CD4-positive, alpha-beta T cell treated with Interleukin-10 for 1 hour (primary cell): ENCODE data around the gene CCNF.
A peak's percentile ranks its signal among the peaks of the same experiment; 100 is the strongest.

Source experiments
- DNase-seq: peaks from one replicate; pipeline ENCODE4 v3.0.0-alpha.2; 2020

Gene CCNF

DNA sequence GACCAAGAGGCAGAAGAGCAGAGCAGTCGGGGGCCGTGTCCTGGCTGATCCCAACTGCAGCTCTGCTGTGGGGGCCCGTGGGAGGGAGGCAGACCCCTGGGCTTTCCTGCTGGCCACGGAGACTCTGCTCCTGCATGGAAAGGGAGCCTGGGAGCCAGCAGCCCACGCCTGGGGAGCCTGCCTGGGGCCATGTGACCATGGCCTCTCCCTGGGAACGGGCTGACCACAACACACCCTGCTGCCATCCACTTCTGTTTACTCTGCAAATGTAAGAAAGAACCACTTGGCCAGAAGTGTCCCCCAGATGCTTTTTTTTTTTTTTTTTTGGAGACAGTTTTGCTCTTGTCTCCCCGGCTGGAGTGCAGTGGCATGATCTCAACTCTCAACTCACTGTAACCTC is 28.7 kb downstream of the CCNF start:
- no peak for DNase-seq

DNA sequence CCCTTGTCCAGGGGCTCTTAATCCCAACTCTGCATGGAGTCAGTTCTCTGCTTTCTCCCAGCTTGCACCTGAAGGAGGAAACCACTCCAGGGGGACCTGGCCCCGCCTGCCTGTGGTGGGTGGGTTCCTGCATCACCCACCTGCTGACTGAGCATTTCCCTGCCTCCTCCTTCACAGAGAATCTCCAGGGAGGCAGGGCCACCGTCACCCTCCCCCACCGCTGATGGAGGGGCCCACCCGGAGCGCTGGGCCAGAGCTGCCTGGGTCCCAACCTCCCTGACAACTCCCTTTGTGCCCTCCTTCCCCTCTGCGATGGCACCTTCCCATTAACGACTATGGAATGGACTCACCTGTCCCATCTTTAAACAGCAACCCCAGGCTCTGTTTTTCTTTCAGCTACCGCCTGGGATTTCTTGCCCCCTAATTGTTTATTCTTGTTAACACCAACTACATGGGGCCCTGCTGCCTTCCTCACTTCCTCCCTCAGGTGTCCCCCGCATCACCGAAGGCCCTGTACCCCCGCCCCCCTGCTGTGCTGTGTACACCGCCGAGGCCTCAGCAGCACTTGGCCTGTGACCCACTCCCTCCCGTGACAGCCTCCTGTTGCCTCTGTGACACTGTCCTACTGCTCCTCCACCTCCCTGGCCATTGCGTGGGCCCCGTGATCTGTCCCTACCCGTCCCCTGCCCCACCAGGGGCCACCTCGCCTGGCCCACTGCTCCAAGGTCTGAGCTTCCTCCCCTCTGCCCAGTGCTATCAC is 29.8 kb downstream of the CCNF start:
- no peak for DNase-seq

DNA sequence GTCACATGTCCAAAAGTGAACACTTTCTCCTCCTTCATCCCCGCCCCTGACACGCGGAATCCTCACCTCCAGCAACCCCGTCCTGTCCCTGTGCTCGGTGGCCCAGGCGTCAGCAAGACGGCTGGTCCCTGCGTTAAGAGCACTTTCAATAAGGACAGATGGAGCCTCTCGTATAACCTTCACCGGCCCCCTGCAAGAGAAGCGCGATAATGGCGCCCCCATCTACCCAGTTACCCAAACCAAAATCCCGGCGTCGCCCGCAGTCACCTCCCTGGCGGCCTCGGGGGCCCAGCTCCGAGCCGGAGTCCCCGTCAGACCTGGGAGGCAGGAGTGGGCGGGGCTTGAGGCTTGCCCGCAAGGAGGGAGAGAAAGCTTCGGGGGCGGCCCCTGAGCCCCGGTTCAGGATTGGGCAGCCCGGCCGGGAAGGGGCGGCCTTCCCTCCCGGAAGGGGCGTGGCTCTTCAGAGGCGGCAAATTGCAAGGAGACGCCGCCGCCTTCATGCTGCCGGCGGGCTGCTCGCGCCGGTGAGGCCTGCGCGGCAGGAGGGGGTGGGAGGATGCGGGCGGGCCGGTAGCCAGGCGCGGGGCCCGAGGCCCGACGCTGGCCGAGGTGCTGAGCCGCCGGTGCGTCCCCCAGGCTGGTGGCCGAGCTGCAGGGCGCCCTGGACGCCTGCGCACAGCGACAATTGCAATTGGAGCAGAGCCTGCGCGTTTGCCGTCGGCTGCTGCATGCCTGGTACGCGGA is 30.6 kb downstream of the CCNF start, which contains the start of gene TEDC2:
TSS of gene TEDC2 (plus strand) at position 463 of the 744 bp plus-strand sequence. CDS start at position 499, 36 bp downstream.
- peak; percentile 97 for DNase-seq

DNA sequence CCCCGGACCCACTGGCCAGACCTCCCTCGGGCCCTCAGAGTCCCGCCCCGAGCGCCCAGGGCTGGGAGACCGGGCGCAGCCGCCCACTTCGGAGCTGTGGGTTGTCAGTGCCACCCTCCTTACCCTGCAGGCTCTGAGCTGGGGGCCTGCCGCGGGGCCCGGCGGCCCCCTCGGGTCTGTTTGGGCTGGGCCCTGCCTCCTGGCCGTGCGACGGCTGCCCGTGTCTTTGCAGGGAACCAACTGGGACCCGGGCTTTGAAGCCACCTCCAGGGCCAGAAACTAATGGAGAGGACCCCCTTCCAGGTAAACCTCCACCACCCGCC is 31.1 kb downstream of the CCNF start:
- DNase-seq: no peak

DNA sequence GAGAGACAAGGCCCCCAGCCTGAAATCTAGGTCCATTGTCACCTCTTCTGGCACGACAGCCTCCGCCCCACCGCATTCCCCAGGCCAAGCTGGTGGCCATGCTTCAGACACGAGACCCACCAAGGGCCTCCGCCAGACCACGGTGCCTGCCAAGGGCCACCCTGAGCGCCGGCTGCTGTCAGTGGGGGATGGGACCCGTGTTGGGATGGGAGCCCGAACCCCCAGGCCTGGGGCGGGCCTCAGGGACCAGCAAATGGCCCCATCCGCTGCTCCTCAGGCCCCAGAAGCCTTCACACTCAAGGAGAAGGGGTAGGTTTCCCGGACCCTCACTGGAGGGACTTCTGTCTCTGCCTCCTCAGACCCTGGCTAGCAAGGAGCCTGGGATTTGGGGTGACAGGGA is 31.7 kb downstream of the CCNF start:
- no peak for DNase-seq

DNA sequence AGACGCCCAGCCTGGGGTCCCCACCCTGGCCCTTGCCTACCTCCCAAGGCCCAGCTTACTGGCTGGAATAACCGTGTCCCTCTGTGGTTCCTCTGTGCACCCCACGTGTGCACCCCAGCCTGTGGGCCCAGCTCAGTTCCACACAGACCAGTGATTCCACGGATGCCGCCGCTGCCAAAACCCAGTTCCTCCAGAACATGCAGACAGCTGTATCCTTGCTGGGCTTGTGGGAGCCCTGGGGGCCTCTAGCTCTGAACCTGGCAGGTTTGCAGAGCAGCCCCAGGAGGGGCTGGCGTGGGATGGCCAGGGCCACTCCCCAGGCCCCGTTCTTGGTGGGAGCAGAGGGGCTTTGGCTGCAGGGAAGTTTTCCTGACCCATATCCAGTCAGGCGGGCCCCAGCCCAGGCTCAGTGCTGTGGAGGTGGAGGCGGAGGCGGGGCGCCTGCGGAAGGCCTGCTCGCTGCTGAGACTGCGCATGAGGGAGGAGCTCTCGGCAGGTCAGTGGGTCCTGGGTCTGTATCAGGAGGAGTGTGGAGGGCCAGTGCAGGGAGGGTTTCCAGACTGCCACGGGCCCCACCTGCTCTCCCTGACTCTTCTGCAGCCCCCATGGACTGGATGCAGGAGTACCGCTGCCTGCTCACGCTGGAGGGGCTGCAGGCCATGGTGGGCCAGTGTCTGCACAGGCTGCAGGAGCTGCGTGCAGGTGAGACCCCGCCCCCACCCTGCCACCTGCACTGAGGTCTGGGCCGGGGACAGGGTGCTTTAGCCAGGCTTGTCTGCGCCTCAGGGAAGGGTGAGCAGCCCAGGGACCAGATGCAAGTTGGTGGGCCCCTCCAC is 33.0 kb downstream of the CCNF start:
- no peak for DNase-seq

DNA sequence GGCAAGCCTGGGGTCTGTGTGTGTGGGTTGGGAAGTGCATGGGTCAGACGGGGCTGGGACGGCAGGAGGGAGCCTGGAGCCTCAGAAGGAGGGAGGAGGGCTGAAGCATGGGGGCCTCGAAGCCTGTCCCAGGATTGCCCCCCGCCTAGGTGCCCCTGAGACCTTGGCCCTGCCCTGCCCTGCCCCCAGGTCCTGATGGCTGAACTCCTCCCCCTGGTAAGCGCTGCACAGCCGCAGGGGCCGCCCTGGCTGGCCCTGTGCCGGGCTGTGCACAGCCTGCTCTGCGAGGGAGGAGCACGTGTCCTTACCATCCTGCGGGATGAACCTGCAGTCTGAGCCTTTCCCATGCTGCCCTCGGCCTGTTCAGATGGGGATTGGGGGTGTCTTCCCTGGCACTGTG is 35.1 kb downstream of the CCNF start:
- no peak for DNase-seq

DNA sequence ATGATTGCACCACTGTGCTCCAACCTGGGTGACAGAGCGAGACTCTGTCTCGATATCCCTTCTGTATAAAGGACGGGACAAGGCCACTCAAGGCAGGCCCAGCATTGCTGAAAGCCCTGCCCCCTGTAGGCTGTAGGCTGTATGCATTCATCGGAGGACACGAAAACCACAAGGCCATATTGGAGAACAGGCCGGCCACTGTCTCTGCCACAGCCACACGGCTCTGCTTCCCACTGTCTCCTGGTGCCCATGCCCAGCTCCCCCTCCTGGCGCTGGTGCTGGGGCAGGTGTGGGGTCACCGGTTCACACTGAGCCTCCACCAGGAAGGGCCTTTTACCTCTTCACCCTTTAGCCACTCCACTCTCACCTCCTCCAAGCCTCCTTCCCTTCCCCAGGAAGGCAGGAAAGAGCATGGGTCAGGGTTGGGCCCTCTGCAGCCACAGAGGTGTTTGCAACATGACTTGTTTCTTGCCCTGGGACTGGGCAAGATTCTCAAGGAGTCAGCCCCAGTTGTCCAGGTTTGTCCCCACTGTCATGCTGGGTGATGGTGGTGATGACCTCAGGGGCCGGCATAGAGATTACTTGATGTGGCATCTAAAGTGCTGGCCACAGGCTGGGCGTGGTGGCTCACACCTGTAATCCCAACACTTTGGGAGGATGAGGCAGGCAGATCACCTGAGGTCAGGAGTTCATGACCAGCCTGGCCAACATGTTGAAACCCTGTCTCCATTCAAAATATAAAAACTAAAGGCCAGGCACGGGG is 36.6 kb downstream of the CCNF start:
- DNase-seq: no peak

DNA sequence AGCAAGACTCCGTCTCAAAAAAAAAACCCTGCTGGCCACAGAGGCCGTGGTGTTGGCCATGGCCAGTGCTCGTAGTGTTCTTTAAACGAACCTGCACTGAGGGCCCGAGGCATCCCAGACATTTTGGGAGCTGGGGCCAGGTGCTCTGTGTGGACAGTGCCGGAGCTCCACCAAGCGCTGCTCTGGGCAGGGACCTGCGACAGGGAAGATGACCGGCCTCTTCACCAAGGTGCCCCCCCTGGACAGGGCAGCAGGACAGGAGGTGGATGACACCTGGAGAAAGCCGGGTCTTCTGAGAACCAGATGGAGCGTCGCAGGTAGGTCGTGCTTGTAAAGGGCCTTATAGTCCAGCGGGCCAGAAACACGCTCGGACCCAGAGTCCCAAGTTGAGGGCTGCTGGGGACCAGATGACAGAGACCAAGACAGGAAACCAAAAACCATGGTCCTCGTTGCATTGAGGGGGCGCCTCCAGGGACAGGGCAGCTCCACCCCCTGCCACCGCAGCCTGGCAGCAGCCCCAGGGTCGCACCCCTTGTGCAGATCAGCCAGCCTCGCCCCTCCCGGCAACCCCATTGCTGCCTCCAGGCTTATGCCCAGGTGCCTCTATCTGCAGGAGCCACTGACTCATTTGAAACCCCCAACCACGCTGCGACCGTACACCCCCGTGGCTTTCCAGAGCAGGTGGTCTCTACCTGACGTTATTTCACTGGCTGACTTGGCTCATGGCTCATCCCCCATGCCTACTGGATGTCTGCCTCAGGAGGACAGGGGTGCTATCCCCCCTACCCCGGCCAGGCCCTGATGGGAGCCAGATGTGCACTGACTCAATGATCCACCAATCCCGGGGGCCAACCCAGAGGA is 37.6 kb downstream of the CCNF start:
- no peak for DNase-seq

DNA sequence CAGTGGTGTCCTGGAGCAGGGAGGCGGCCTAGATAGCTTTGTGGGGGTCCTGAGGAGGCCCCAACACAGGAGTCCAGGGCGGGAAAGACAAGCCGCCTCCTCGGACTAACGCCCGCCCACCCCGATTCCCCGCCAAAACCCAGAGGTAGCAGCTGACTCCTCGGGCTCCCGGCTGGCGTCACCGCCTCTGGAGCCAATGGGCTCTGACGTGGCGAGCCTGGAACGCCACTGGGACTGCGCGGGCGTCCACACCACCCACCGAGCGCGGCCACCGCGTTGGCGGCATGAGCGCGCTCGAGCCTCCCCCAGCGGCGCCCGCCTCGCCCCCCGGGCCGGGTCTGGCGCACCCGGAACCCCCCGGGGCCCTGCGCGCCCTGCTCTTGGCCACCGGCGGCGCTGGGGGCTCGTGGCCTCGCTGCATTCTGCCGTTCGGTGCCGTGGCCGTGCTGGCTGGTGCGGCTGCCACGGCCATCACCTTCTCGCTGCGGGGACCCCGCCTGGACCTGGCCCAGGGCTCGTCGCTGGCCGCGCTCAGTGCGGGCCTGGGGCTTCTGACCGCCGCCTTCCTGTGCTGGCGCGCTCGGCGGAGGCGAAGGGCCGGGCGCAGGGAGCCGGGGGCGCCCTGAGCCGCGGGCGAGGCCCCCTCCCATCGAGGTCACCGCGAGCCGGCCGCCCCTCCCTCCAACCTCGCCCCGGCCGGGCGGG is 38.4 kb downstream of the CCNF start:
- no peak for DNase-seq

DNA sequence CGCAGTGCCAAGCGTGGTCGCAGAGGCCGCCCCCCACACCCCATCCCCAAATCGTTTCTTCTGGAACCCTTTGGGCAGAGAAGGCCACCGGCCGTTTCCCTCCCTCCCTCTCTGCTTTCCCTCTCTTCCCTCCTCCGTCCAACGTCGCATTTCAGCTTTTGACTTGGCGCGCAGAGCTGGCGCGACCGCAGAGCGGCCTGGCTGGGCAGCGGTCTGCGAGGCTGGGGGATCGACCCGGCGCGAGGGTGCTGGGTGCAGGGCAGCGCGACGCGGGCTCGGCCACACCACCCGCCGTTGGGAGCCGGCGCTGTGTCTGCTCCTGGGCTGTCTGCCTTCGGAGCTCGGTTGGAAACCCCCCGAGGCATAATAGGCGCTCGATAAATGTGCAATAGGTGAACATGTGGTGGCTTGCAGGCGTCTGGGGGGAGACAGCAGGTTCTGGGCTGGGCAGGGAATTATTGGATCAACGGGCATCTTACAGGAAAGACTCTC is 39.0 kb downstream of the CCNF start:
- no peak for DNase-seq

DNA sequence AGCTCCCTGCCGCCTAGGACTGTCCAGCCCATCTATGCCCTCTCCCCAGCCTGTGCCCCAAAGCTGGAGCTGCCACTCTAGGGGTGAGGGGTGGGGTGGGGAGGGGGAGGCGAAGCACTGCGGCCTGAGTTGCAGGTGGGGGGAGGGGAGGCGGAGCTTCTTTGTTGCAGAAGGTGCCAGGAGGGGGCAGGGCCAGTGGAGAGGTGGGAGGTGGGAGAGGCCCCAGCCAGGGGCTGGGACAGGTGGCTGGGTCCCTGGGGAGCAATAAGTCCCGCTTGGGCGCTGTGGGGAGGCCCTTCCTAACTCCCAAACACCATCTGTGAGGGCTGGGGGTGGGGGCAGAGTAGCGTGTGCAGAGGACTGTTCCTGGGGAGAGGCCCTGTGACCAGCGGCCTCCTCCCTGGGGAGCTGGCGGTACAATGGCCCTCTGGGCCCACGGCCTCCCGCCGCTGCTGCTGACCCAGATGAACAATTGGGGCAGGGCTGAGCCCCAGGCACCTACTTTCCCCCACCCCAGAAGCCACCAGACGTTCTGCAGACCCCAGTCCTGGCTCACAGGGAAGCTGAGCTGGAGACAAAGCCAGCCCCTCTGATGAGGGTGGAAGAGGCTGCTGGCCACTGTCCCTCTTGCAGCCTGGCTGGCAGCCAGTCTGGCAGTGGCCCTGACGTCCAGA is 39.6 kb downstream of the CCNF start:
- no peak for DNase-seq

DNA sequence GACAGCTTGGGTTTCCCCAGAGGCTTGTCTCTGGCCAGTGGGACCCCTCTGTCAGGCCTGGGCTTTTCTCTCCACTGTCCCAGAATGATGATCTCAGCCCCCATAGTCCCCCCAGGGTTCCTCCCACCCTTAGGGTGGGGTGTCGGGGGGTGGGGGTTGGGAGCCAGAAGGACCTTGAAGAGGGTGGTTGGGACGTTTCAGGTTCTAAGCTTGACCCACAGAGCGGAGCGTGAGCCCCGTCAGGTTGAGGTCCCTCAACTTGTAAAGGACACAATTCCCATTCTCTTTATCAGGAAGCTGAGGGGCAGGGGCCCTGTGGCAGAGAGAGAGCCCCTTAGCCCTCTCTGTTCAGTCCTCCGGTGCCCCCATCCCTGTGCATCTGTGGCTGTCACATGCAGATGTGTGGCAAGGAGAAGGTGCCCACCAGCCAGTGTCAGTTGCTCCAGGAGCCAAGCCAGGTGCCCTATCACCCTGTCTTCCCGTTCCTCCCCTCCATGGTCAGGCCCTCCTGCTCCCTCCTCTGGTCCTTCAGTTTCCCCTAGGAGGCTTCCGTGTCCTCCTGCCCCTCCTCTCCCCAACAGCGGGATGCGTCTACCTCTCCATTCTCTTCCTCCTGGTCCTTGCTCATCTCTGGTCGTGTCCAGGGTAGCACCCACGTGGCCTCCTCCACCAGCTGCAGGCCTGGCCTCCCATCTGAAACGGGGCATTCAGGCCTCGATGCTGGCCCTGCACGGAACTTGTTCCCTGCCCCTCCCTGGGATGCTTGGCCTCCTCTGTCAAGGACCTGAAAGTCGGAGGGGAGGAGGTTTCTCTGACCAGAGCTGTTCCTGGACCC is 40.4 kb downstream of the CCNF start:
- no peak for DNase-seq

DNA sequence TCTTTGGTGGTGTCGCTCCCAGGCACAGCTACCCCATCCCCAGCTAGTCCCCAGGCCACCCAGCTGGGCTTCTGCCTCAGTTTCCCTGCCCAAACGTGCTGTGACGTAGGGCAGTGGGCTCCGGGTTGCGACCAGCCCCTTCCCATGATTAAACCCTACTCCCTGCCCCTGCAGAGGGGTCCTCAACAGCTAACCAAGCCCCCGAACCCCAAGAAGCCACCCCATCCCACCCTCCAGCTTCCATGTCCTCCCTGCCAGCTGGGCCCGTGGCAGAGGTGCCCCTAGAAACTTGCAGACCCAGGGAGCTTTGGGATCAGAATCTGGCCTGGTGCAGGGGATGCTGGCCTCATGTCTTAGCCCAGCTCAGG is 41.0 kb downstream of the CCNF start:
- DNase-seq: no peak

DNA sequence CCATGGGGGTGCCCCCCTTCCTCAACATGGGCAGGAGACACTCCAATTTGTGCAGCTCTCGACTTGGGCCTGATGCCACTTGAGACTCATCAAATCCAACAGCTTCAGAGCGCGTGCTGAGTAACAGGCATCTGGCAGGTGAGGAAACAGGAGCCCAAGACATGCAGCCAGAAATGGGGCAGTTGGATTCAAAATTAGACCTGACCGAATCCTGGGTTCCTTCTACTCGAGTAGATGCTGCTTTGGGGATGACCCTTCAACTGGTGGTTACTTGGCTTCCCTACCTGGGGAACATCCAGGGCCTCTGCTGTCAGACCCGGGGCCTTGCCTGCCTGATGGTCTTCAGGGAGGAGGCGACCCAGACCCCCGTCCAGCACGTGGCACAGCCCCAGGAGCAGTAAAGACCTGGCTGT is 41.4 kb downstream of the CCNF start:
- no peak for DNase-seq

DNA sequence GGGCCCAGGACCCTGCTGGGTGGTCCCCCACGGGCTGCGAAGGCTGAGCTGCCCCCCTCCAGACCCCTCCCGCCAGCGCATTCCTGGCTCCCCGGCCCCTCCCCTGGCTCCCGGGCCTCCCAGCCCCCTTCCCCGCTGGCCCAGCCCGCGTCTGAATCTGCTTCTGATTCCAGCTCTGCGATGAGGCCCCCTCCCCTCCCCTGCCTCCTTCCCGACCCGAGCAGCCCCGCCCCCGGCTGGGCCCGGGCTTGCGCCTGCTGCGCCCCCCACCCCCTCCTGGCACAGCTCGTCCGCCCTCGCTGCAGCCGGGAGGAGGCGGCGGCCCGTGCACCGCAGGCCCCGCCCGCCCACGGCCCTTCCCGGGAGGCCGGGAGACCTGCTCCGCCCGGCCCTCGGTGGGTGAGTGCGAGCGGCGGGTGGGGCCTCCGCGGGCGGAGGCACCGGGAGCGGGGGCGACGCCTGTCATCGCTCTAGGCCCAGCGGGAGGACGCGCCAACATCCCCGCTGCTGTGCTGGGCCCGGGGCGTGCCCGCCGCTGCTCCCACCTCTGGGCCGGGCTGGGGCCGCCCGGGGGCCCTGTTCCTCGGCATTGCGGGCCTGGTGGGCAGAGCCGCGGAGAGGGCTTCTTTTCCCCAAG is 41.9 kb downstream of the CCNF start, which contains the start of gene NTN3:
TSS of gene NTN3 (plus strand) at position 282 of the 637 bp plus-strand sequence. CDS start 405 bp downstream, outside the sequence.
- no peak for DNase-seq

DNA sequence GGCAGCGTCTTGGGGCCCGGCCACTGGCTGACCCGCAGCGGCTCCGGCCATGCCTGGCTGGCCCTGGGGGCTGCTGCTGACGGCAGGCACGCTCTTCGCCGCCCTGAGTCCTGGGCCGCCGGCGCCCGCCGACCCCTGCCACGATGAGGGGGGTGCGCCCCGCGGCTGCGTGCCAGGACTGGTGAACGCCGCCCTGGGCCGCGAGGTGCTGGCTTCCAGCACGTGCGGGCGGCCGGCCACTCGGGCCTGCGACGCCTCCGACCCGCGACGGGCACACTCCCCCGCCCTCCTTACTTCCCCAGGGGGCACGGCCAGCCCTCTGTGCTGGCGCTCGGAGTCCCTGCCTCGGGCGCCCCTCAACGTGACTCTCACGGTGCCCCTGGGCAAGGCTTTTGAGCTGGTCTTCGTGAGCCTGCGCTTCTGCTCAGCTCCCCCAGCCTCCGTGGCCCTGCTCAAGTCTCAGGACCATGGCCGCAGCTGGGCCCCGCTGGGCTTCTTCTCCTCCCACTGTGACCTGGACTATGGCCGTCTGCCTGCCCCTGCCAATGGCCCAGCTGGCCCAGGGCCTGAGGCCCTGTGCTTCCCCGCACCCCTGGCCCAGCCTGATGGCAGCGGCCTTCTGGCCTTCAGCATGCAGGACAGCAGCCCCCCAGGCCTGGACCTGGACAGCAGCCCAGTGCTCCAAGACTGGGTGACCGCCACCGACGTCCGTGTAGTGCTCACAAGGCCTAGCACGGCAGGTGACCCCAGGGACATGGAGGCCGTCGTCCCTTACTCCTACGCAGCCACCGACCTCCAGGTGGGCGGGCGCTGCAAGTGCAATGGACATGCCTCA is 42.6 kb downstream of the CCNF start:
- DNase-seq: no peak

DNA sequence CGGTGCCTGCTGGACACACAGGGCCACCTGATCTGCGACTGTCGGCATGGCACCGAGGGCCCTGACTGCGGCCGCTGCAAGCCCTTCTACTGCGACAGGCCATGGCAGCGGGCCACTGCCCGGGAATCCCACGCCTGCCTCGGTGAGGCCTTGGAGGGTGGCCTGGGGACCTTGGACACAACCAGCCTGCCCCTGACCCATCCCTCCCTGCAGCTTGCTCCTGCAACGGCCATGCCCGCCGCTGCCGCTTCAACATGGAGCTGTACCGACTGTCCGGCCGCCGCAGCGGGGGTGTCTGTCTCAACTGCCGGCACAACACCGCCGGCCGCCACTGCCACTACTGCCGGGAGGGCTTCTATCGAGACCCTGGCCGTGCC is 43.2 kb downstream of the CCNF start:
- no peak for DNase-seq
